ENCODE data around the gene FMNL2. TPM values are rescaled to one million over a fixed set of nuclear protein-coding genes. Genes with fewer than 3 reads are reported as not detected.

FMNL2 gene
- total RNA-seq, 4 donors from 2014 or later = 25.2 to 35.0 (median 27.4) TPM

GRCh38 chr2:152372438-152372984 lies 37.5 kb downstream of the FMNL2 start:
- Histone ChIP-seq H3K27ac (no peak overlapping the region), H3K27me3 (no peaks in the 10 kb centered on the region), H3K4me1 (peaks cover 0 to 12% (median 0%) of the 10 kb centered on the region in 3 donors), H3K4me3 (no peak overlapping the region), H3K36me3 (no peaks in the 10 kb centered on the region), H3K9me3 (no peaks in the 10 kb centered on the region)
- TF ChIP-seq EP300 (IDR thresholded peaks at IDR 0.05) = no peak
- TF ChIP-seq CTCF (IDR thresholded peaks at IDR 0.05) = no peak
- no peak for TF ChIP-seq POLR2AphosphoS5 (IDR thresholded peaks at IDR 0.05)
- TF ChIP-seq POLR2A (IDR thresholded peaks at IDR 0.05) = no peak
- 67 to 73% methylated on average over 1 to 3 of the region's 3 CpGs for WGBS, 2 donors (ENCODE audit: low coverage in 1 of 2)
- ATAC-seq = no peak

- no peaks in the 10 kb centered on the region for H3K27me3 ChIP-seq
- ATAC-seq = no peak
- no peaks in the 10 kb centered on the region for H3K9me3 ChIP-seq
- H3K4me3 ChIP-seq = no peak overlapping the region
- 83% methylated on average over 1 of the region's 1 CpG; no CpG with 5 or more reads in 1 of the 2 donors for WGBS, 2 donors (ENCODE audit: low coverage in 1 of 2)
- TF ChIP-seq POLR2AphosphoS5 (IDR thresholded peaks at IDR 0.05) (no peak), EP300 (IDR thresholded peaks at IDR 0.05) (no peak), CTCF (IDR thresholded peaks at IDR 0.05) (no peak), POLR2A (IDR thresholded peaks at IDR 0.05) (no peak)
- H3K27ac ChIP-seq = no peak overlapping the region
- peaks cover 0 to 4% (median 0%) of the 10 kb centered on the region in 3 donors for H3K4me1 ChIP-seq
- no peaks in the 10 kb centered on the region for H3K36me3 ChIP-seq
Observed at GRCh38 chr2:152375174-152375573, 40.2 kb downstream of the FMNL2 start.

- Histone ChIP-seq H3K27ac (no peak overlapping the region), H3K36me3 (no peaks in the 10 kb centered on the region), H3K9me3 (no peaks in the 10 kb centered on the region), H3K4me3 (no peak overlapping the region), H3K27me3 (no peaks in the 10 kb centered on the region), H3K4me1 (peaks cover 0 to 15% (median 0%) of the 10 kb centered on the region in 3 donors)
- 57 to 100% methylated on average over 1 of the region's 2 CpGs for WGBS, 2 donors (ENCODE audit: low coverage in 1 of 2)
- no peak for ATAC-seq
- TF ChIP-seq EP300 (IDR thresholded peaks at IDR 0.05) (no peak), POLR2AphosphoS5 (IDR thresholded peaks at IDR 0.05) (no peak), POLR2A (IDR thresholded peaks at IDR 0.05) (no peak), CTCF (IDR thresholded peaks at IDR 0.05) (no peak)
Observed at GRCh38 chr2:152376385-152376784, 41.4 kb downstream of the FMNL2 start.

- TF ChIP-seq EP300 (IDR thresholded peaks at IDR 0.05) = no peak
- no peaks in the 10 kb centered on the region for H3K27me3 ChIP-seq
- no peak overlapping the region for H3K27ac ChIP-seq
- no peak for ATAC-seq
- no peak overlapping the region for H3K4me3 ChIP-seq
- peaks cover 0 to 19% (median 0%) of the 10 kb centered on the region in 3 donors for H3K4me1 ChIP-seq
- 71 to 86% methylated on average over 1 of the region's 1 CpG for WGBS, 2 donors (ENCODE audit: low coverage in 1 of 2)
- H3K36me3 ChIP-seq = no peaks in the 10 kb centered on the region
- no peaks in the 10 kb centered on the region for H3K9me3 ChIP-seq
Observed at GRCh38 chr2:152376968-152377367, 42.0 kb downstream of the FMNL2 start.

GRCh38 chr2:152379089-152379488 lies 44.1 kb downstream of the FMNL2 start:
- Histone ChIP-seq H3K36me3 (no peaks in the 10 kb centered on the region), H3K4me1 (peaks cover 0 to 19% (median 0%) of the 10 kb centered on the region in 3 donors), H3K9me3 (no peaks in the 10 kb centered on the region), H3K27me3 (no peaks in the 10 kb centered on the region), H3K27ac (no peak overlapping the region), H3K4me3 (no peak overlapping the region)
- 68 to 70% methylated on average over 4 of the region's 4 CpGs for WGBS, 2 donors (ENCODE audit: low coverage in 1 of 2)
- ATAC-seq = no peak
- TF ChIP-seq CTCF (IDR thresholded peaks at IDR 0.05) = no peak
- TF ChIP-seq EP300 (IDR thresholded peaks at IDR 0.05) = no peak
- no peak for TF ChIP-seq POLR2A (IDR thresholded peaks at IDR 0.05)
- TF ChIP-seq POLR2AphosphoS5 (IDR thresholded peaks at IDR 0.05) = no peak
